Hepatocyte (in vitro differentiated cells): Measurements from ENCODE around the gene LPP. TPM values are rescaled to one million over a fixed set of nuclear protein-coding genes. Genes with fewer than 3 reads are reported as not detected.

Experiments
- DNase-seq: peaks from one replicate; pipeline ENCODE4 v3.0.0-alpha.2; 2016; ENCODE audit warnings: low spot score
- H2AFZ ChIP-seq: fragments of 200-600 bp; sonication (generic); 2 replicates; pipeline ENCODE4 v1.6.0; 2016; ENCODE audit warnings: antibody characterized with exemption, mild to moderate bottlenecking
- H3K27ac ChIP-seq: fragments of 200-600 bp; sonication (generic); 2 replicates; pipeline ENCODE4 v1.5.1; 2016; ENCODE audit warnings: mild to moderate bottlenecking
- H3K27me3 ChIP-seq: fragments of 200-600 bp; sonication (generic); 2 replicates; pipeline ENCODE4 v1.6.1; 2016
- H3K36me3 ChIP-seq: fragments of 200-600 bp; sonication (generic); replicated peaks from 2 replicates; pipeline ENCODE4 v1.5.1; 2016; ENCODE audit warnings: low read depth; ENCODE audit not compliant: insufficient read depth
- H3K4me1 ChIP-seq: fragments of 200-600 bp; sonication (generic); 2 replicates; pipeline ENCODE4 v1.5.1; 2016; ENCODE audit warnings: mild to moderate bottlenecking, moderate library complexity; ENCODE audit not compliant: insufficient read depth
- H3K4me2 ChIP-seq: fragments of 200-600 bp; sonication (generic); 2 replicates; pipeline ENCODE4 v1.6.0; 2016
- H3K4me3 ChIP-seq: fragments of 200-600 bp; sonication (generic); 2 replicates; pipeline ENCODE4 v1.5.1; 2016; ENCODE audit warnings: mild to moderate bottlenecking
- H3K79me2 ChIP-seq: fragments of 200-600 bp; sonication (generic); 2 replicates; pipeline ENCODE4 v1.6.0; 2017; ENCODE audit warnings: mild to moderate bottlenecking
- H3K9me2 ChIP-seq: fragments of 200-600 bp; sonication (generic); replicated peaks from 2 replicates; pipeline ENCODE4 v1.6.0; 2017; ENCODE audit warnings: mild to moderate bottlenecking; ENCODE audit not compliant: insufficient read depth
- H3K9me3 ChIP-seq: fragments of 200-600 bp; sonication (generic); 2 replicates; pipeline ENCODE4 v1.5.1; 2016; ENCODE audit warnings: low read depth, mild to moderate bottlenecking
- H4K20me1 ChIP-seq: fragments of 200-600 bp; sonication (generic); 2 replicates; pipeline ENCODE4 v1.6.0; 2016; ENCODE audit warnings: mild to moderate bottlenecking; ENCODE audit not compliant: insufficient read depth, poor library complexity, severe bottlenecking
- CTCF ChIP-seq: fragments of 200-600 bp; sonication (generic); IDR thresholded peaks from 2 replicates; pipeline ENCODE4 v1.5.1; 2016; ENCODE audit warnings: antibody characterized with exemption, mild to moderate bottlenecking; ENCODE audit not compliant: poor library complexity
- EZH2 ChIP-seq: fragments of 200-600 bp; sonication (generic); IDR thresholded peaks from 2 replicates; pipeline ENCODE4 v1.6.1; 2016; ENCODE audit warnings: antibody characterized with exemption, mild to moderate bottlenecking, borderline replicate concordance
- EZH2phosphoT487 ChIP-seq: fragments of 200-600 bp; sonication (generic); IDR thresholded peaks from one replicate; pipeline ENCODE4 v1.6.1; 2018; ENCODE audit warnings: antibody characterized with exemption, mild to moderate bottlenecking, low read depth, moderate library complexity; ENCODE audit not compliant: unreplicated experiment, severe bottlenecking
- WGBS: methylation state at CpG from one replicate; pipeline ENCODE4 v1.1.6; 2016; ENCODE audit warnings: low lambda C conversion rate; ENCODE audit errors: missing lambda C conversion rate; 5-methylcytosine and 5-hydroxymethylcytosine counted together
- polyA plus RNA-seq: library from polyadenylated mRNA; unstranded; fragments of >200 nt; fragmentation: Nextera tagmentation; extraction: Ambion mirVana; gene quantifications from 2 replicates; pipeline ENCODE4 v1.2.1, GENCODE V29; 2016
- total RNA-seq: library from RNA; depleted of rRNA; stranded (reverse); fragments of >200 nt; gene quantifications from 2 replicates; pipeline ENCODE4 v1.2.3, GENCODE V29; 2014

The LPP gene
- total and polyA plus RNA-seq, 2 experiments from 2014 or later, result 53.2 to 73.8 TPM

DNA sequence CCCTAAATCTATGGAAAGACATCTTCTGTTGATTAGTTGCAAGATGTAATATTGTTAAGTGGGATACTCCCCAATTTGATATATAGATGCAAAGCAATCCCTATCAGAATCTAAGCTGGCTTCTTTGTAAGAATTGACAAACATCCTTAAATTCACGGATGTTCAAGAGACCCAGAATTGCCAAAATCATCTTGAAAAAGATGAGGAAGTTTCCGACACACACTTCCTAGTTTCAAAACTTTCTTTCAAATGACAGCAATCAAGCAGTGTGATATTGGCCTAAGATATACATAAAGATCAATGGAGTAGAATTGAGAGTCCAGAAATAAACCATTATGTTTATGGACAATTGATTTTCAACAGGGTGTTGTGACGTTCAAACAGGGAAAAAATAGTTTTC, 383.6 kb downstream of the LPP start:
- Histone ChIP-seq H3K4me2 (no peak overlapping the region), H3K4me3 (no peak overlapping the region), H3K27ac (no peak overlapping the region), H2AFZ (no peak overlapping the region), H3K4me1 (peaks cover 3% of the 10 kb centered on the region), H3K9me2 (no peaks in the 10 kb centered on the region), H3K79me2 (peaks cover 25% of the 10 kb centered on the region), H3K27me3 (no peaks in the 10 kb centered on the region), H4K20me1 (no peaks in the 10 kb centered on the region), H3K36me3 (no peaks in the 10 kb centered on the region), H3K9me3 (no peaks in the 10 kb centered on the region)
- TF ChIP-seq CTCF, result no peak
- TF ChIP-seq EZH2, result no peak
- TF ChIP-seq EZH2phosphoT487, result no peak
- DNase-seq, result no peak
- WGBS, result 99% methylated on average over 3 of the region's 3 CpGs

DNA sequence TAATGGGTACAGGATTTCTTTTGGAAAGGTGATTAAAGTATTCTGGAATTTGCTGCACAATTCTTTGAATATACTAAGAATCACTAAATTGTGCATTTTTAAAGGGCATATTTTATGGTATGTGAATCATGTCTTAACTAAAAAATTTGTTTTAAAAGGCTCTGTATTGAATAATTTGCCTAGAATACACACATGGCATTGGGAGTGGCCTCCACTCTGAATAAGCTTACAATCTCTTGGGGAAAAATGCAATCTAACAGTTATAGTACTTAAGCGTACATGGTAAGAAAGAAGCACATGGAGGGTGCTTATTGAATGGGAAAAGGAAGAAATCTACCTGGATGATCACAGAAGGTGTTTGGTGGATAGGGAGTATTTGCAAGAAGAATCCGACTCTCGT, 385.1 kb downstream of the LPP start:
- Histone ChIP-seq H2AFZ (no peak overlapping the region), H3K27me3 (no peaks in the 10 kb centered on the region), H3K4me3 (no peak overlapping the region), H3K9me3 (no peaks in the 10 kb centered on the region), H3K79me2 (peaks cover 23% of the 10 kb centered on the region), H3K4me2 (no peak overlapping the region), H3K36me3 (no peaks in the 10 kb centered on the region), H3K4me1 (peaks cover 11% of the 10 kb centered on the region), H3K27ac (no peak overlapping the region), H4K20me1 (no peaks in the 10 kb centered on the region), H3K9me2 (no peaks in the 10 kb centered on the region)
- WGBS, result 96% methylated on average over 3 of the region's 3 CpGs
- DNase-seq, result no peak
- TF ChIP-seq EZH2phosphoT487 (no peak), CTCF (no peak), EZH2 (no peak)

- Histone ChIP-seq H3K4me1 (peaks cover 11% of the 10 kb centered on the region), H3K4me2 (no peak overlapping the region), H3K9me2 (no peaks in the 10 kb centered on the region), H2AFZ (no peak overlapping the region), H3K27ac (no peak overlapping the region), H3K36me3 (no peaks in the 10 kb centered on the region), H3K4me3 (no peak overlapping the region), H4K20me1 (no peaks in the 10 kb centered on the region), H3K27me3 (no peaks in the 10 kb centered on the region), H3K79me2 (peaks cover 18% of the 10 kb centered on the region), H3K9me3 (no peaks in the 10 kb centered on the region)
- TF ChIP-seq EZH2phosphoT487 (no peak), EZH2 (no peak), CTCF (no peak)
- no peak for DNase-seq
Measured at GRCh38 chr3:188539631-188540194, 385.8 kb downstream of the LPP start.

DNA sequence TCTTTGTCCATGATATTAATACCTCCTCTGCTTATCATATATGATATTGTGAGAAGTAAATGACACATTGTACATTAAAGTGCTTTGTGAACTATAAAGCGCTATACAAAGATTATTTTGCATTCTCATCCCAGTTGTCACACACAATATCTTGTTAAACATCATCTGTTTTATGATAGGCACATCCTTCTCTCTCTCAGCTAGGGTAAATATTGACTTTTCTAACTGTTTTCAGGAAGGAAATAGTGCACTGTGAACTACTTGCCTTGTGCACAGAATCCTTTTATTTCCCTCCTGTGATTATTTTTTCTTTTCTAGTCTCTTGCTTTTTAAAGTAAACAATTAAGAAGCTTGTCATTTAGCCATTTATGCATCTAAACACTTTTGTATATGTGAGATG, 388.2 kb downstream of the LPP start:
- Histone ChIP-seq H3K9me3 (no peaks in the 10 kb centered on the region), H3K79me2 (peaks cover 21% of the 10 kb centered on the region), H3K4me2 (no peak overlapping the region), H3K27ac (no peak overlapping the region), H3K9me2 (no peaks in the 10 kb centered on the region), H3K4me3 (no peak overlapping the region), H3K27me3 (no peaks in the 10 kb centered on the region), H2AFZ (no peak overlapping the region), H3K4me1 (peaks cover 17% of the 10 kb centered on the region), H3K36me3 (no peaks in the 10 kb centered on the region), H4K20me1 (no peaks in the 10 kb centered on the region)
- no peak for DNase-seq
- 61% methylated on average over 1 of the region's 1 CpG for WGBS
- TF ChIP-seq EZH2phosphoT487, result no peak
- TF ChIP-seq EZH2, result no peak
